Endothelial cell of umbilical vein (primary cell): ENCODE measurements around the gene B4GALNT1. TPM values are rescaled to one million over a fixed set of nuclear protein-coding genes. Genes with fewer than 3 reads are reported as not detected.

Experiments used
- BruUV-seq: library from RNA; stranded (reverse); fragments of 400-500 nt; replicated peaks from 2 replicates; lab custom pipeline; 2021; lab: Mats Ljungman, UMichigan
- CTCF ChIA-PET: fragments of 300-600, 350-600 bp; sonication (Branson Sonifier 250); formaldehyde crosslinking; loops from one replicate; lab custom pipeline; 2021; ENCODE audit warnings: antibody characterized with exemption, inconsistent platforms; lab: Charles Lee
- POLR2A ChIA-PET: fragments of 300-600, 350-600 bp; sonication (Branson Sonifier 250); formaldehyde crosslinking; loops from one replicate; lab custom pipeline; 2021; ENCODE audit warnings: antibody characterized with exemption, inconsistent platforms; lab: Charles Lee
- DNase-seq: peaks from one replicate; pipeline ENCODE4 v3.0.0-alpha.2; 2011; ENCODE audit warnings: low read depth, low spot score
- FAIRE-seq: peaks from 2 replicates; lab custom pipeline; 2011; peaks lifted over from hg19 to GRCh38; lab: Jason Lieb, UNC
- H2AFZ ChIP-seq: 2 replicates; pipeline ENCODE4 v1.6.0; 2012; ENCODE audit warnings: low read depth, low read length, control low read depth, inconsistent platforms
- H3K27ac ChIP-seq: 2 replicates; pipeline ENCODE4 v1.5.1; 2011; ENCODE audit warnings: low read depth, mild to moderate bottlenecking, control low read depth, low read length, moderate library complexity; ENCODE audit not compliant: insufficient read depth
- H3K27me3 ChIP-seq, 2 experiments: 2 replicates each; pipeline versions ENCODE4 v1.6.0 to v1.6.1; 2011; ENCODE audit warnings: low read length in 2 of 2, mixed read lengths in 1 of 2; ENCODE audit not compliant: control insufficient read depth in 2 of 2, insufficient read depth in 2 of 2
- H3K36me3 ChIP-seq, 2 experiments: 2 replicates in 1 of 2; 3 replicates in 1 of 2; pipeline ENCODE4 v1.5.1; 2011; ENCODE audit warnings: low read length in 2 of 2, mild to moderate bottlenecking in 1 of 2, moderate library complexity in 1 of 2; ENCODE audit not compliant: control insufficient read depth in 2 of 2, insufficient read depth in 2 of 2; ENCODE audit errors: extremely low read depth in 1 of 2
- H3K4me1 ChIP-seq: 3 replicates; pipeline ENCODE4 v1.5.1; 2011; ENCODE audit warnings: mild to moderate bottlenecking, low read length; ENCODE audit not compliant: control insufficient read depth, insufficient read depth; ENCODE audit errors: extremely low read depth
- H3K4me2 ChIP-seq: 2 replicates; pipeline ENCODE4 v1.6.1; 2011; ENCODE audit warnings: low read length, control low read depth, mixed read lengths; ENCODE audit not compliant: insufficient read depth
- H3K4me3 ChIP-seq, 3 experiments: fragments of 200-600 bp in 1 of 3; sonication (generic), shearing (Covaris generic) in 1 of 3; replicated peaks in 1 of 3; 2 replicates each; pipeline ENCODE4 v1.5.1; 2011 to 2016; ENCODE audit warnings: control low read depth in 3 of 3, low read length in 3 of 3, mild to moderate bottlenecking in 2 of 3, inconsistent platforms in 1 of 3, low read depth in 1 of 3, moderate library complexity in 1 of 3; ENCODE audit not compliant: insufficient read depth in 1 of 3
- H3K79me2 ChIP-seq: 2 replicates; pipeline ENCODE4 v1.6.0; 2012; ENCODE audit warnings: low read length, inconsistent platforms; ENCODE audit not compliant: control insufficient read depth, insufficient read depth
- H3K9ac ChIP-seq: replicated peaks from 2 replicates; pipeline ENCODE3; 2011; ENCODE audit warnings: low read length, control low read depth; ENCODE audit not compliant: insufficient read depth; ENCODE audit errors: extremely low read depth
- H3K9me1 ChIP-seq: replicated peaks from 3 replicates; pipeline ENCODE4 v1.6.0; 2011; ENCODE audit warnings: mild to moderate bottlenecking, low read length; ENCODE audit not compliant: control insufficient read depth, insufficient read depth; ENCODE audit errors: extremely low read depth
- H3K9me3 ChIP-seq: replicated peaks from 2 replicates; pipeline ENCODE4 v1.5.1; 2012; ENCODE audit warnings: low read length, inconsistent platforms; ENCODE audit not compliant: control insufficient read depth, insufficient read depth
- H4K20me1 ChIP-seq: replicated peaks from 2 replicates; pipeline ENCODE3; 2011; ENCODE audit warnings: mild to moderate bottlenecking, low read length; ENCODE audit not compliant: control insufficient read depth, insufficient read depth; ENCODE audit errors: extremely low read depth
- EZH2 ChIP-seq: IDR thresholded peaks from 2 replicates; pipeline ENCODE4 v1.6.1; 2012; ENCODE audit warnings: borderline replicate concordance, low read depth, mild to moderate bottlenecking, moderate library complexity, low read length, inconsistent platforms; ENCODE audit not compliant: severe bottlenecking
- FOS ChIP-seq: IDR thresholded peaks from 2 replicates; pipeline ENCODE4 v1.6.1; 2011; ENCODE audit warnings: mild to moderate bottlenecking, low read length, moderate library complexity, borderline replicate concordance; ENCODE audit not compliant: insufficient read depth
- GATA2 ChIP-seq: IDR thresholded peaks from 2 replicates; pipeline ENCODE4 v1.7.0; 2011; ENCODE audit warnings: low read depth, mild to moderate bottlenecking, moderate library complexity, mixed read lengths, low read length; ENCODE audit not compliant: insufficient read length, insufficient read depth
- JUN ChIP-seq: IDR thresholded peaks from 2 replicates; pipeline ENCODE4 v1.6.1; 2011; ENCODE audit warnings: borderline replicate concordance, low read depth; ENCODE audit not compliant: insufficient read length, insufficient read depth
- MAX ChIP-seq: IDR thresholded peaks from 2 replicates; pipeline ENCODE4 v1.6.1; 2011; ENCODE audit not compliant: insufficient read depth, insufficient read length
- POLR2A ChIP-seq: IDR thresholded peaks from 2 replicates; pipeline ENCODE4 v1.6.1; 2012; ENCODE audit warnings: low read depth, mild to moderate bottlenecking, control low read depth, low read length
- POLR2AphosphoS5 ChIP-seq: IDR thresholded peaks from 2 replicates; pipeline ENCODE4 v1.6.1; 2012; ENCODE audit warnings: low read depth, mild to moderate bottlenecking, control low read depth, low read length, moderate library complexity; ENCODE audit not compliant: insufficient read depth
- dilution Hi-C: fragments of 300-500 bp; cut with MboI; formaldehyde crosslinking; loops from one replicate; pipeline ENCODE4 v1.15.0; 2019; ENCODE audit warnings: low sequenced_read_pairs; ENCODE audit not compliant: extremely low pct_ligation_motif_present
- intact Hi-C: fragments of 100-400 bp; cut with micrococcal nuclease; formaldehyde crosslinking; loops from one replicate; pipeline ENCODE4 v1.10.0; 2022
- polyA plus RNA-seq, 4 experiments: library from polyadenylated mRNA; depleted of rRNA in 3 of 4; stranded (reverse) in 3 of 4; unstranded in 1 of 4; fragments of >200 nt; gene quantifications; 2 replicates each; pipeline versions ENCODE4 v1.2.1 to v1.2.3, GENCODE V29; 2011 to 2012; ENCODE audit warnings: missing spikeins in 1 of 4
- total RNA-seq: library from RNA; stranded (reverse); gene quantifications from 2 replicates; pipeline ENCODE4 v1.2.3, GENCODE V29; 2021

Gene B4GALNT1
- total and polyA plus RNA-seq, 2 donors (not counting 3 experiments of a cell fraction or from before 2014, with no cell fraction given): 0.33 to 0.35 TPM

DNA sequence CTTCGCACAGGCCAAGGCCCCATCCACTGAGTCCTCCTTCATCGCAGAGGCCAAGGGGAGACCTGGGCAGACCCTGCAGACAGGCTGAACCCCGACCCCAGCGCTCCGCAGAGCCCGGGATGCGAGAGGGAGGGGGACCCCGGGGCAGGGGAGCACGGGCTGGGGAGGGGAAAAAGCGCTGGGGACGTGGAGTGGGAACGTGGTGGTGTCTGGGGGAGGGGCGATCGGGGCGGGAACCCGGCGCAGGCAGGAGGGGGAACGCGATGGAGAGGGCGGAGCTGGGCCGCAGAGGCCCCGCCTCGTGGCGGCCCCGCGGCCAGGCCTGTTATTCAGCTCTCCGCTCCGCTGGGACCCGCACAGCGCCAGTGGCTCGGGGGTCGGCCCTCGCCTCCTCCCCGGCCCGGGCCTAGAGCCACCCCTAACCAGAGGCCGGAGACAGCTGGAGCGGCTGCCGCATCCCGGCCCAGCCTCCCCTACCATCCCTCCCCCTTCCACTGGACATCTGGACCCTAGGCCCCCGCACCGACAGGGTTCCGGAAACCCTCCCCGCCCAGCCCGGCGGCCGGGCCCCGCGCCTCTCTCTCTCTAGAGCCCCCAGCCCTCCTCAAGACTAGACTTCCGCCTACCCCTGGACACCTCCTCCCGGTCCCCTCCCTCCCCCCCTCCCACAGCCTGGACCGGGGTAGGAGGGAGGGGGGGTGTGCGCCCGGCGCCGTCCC lies 21.7 kb downstream of the B4GALNT1 start, which contains the start of gene ARHGEF25:
Gene ARHGEF25, plus strand, starts transcription at position 328 of the 719 bp plus-strand sequence. CDS start 460 bp downstream, outside the sequence.
- ChIA-PET POLR2A (interaction anchor here (1.0 kb wide), 1 partner anchor 11 kb away, joined by 3 read pairs; no protein-coding TSS in a partner anchor), CTCF (interaction anchor here (0.6 to 5.7 kb wide), 8 partner anchors 9 to 368 kb away, joined by 3 to 54 read pairs (median 5); partner anchors contain the start of gene B4GALNT1)
- BruUV-seq: no TSS peak
- H2AFZ ChIP-seq: peak within 1 kb of the TSS; percentile 91
- H3K36me3 ChIP-seq: peaks cover 0 to 1% of the 10 kb centered on the region in 2 experiments
- no peaks in the 10 kb centered on the region for H3K79me2 ChIP-seq
- no peaks in the 10 kb centered on the region for H3K9me3 ChIP-seq
- peaks cover 5 to 12% of the 10 kb centered on the region in 2 experiments for H3K27me3 ChIP-seq
- TF ChIP-seq POLR2AphosphoS5 (peak; percentile 32), POLR2A (peak; percentile 56), EZH2 (no peak)
- FAIRE-seq (peak; percentile 47), DNase-seq (peak; percentile 24)
- H4K20me1 ChIP-seq: no peaks in the 10 kb centered on the region
- peak within 1 kb of the TSS; percentile 30 for H3K9ac ChIP-seq
- intact Hi-C loops: loop anchor here (2.0 kb wide), 1 partner anchor 20 kb away; the partner anchor contains the start of gene PIP4K2C
- H3K27ac ChIP-seq: no peak within 1 kb of the TSS
- H3K4me2 ChIP-seq: peak within 1 kb of the TSS; percentile 39
- dilution Hi-C loops: no loop called here
- H3K4me3 ChIP-seq: peak within 1 kb of the TSS; percentile 46 to 67 (median 54)
- H3K9me1 ChIP-seq: no peaks in the 10 kb centered on the region
- H3K4me1 ChIP-seq: peaks cover 3% of the 10 kb centered on the region

DNA sequence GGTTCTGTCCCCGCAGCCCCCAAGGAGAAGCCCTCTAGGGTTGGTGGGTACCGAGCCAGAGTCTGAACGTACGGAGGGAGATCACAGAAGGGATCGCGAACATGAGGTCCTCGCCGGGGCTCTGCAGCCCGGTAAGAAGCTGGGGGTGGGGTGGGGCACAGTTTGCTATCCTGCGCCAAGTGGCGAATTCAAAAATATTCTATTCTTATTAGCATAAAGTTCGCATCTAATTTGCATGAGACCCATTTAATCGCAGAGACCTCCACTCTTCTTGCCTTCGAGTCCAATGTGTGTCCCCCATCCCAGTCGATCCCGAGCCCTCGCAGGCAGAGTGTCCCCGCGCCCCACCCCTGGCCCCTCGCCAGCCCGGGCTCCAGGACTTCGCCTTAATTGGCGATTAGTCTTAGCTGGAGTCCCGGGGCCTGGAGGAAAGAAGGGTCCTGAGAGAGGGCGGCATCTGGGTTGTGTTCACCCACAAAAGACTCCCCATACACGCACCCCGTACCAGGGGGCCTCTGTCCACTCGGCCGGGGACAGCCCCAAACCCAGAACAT lies 22.4 kb downstream of the B4GALNT1 start:
- no peak for DNase-seq
- peaks cover 3% of the 10 kb centered on the region for H3K4me1 ChIP-seq
- peak overlapping the region; percentile 91 for H2AFZ ChIP-seq
- H4K20me1 ChIP-seq: no peaks in the 10 kb centered on the region
- H3K27ac ChIP-seq: no peak overlapping the region
- CTCF ChIA-PET: interaction anchor here (0.6 to 5.7 kb wide), 6 partner anchors 10 to 116 kb away, joined by 3 to 54 read pairs (median 7); partner anchors contain the start of gene B4GALNT1
- no peaks in the 10 kb centered on the region for H3K9me3 ChIP-seq
- H3K4me2 ChIP-seq: peak overlapping the region; percentile 32
- H3K9ac ChIP-seq: no peak overlapping the region
- peaks cover 5 to 16% of the 10 kb centered on the region in 2 experiments for H3K27me3 ChIP-seq
- no peaks in the 10 kb centered on the region for H3K79me2 ChIP-seq
- POLR2A ChIA-PET: interaction anchor here (1.0 kb wide), 1 partner anchor 10 kb away, joined by 3 read pairs; no protein-coding TSS in a partner anchor
- dilution Hi-C loops (no loop called here), intact Hi-C loops (loop anchor here (2.0 kb wide), 1 partner anchor 20 kb away; the partner anchor contains the start of gene PIP4K2C)
- H3K9me1 ChIP-seq: no peaks in the 10 kb centered on the region
- no TSS peak for BruUV-seq
- no peak for FAIRE-seq
- no peak for TF ChIP-seq FOS
- TF ChIP-seq GATA2: no peak
- TF ChIP-seq MAX: no peak
- no peak for TF ChIP-seq JUN
- no peak for TF ChIP-seq EZH2
- H3K4me3 ChIP-seq: peak overlapping the region in 2 of 3 experiments; percentile 30 to 67
- peaks cover 0 to 1% of the 10 kb centered on the region in 2 experiments for H3K36me3 ChIP-seq
